HG02678 (cell line): Measurements from ENCODE around the gene OR13C8.
"Not testable (repeated sequence)": the region's sequence is repeated elsewhere in the genome, so short reads cannot be mapped to it uniquely, and the experiment has no call there.

Experiments used
- ATAC-seq: cut with Tn5 transposase; IDR thresholded peaks from one replicate; pipeline ENCODE4 v1.9.1; 2021; ENCODE audit warnings: mild to moderate bottlenecking, moderate library complexity; ENCODE audit not compliant: unreplicated experiment

The OR13C8 gene

GRCh38 chr9:104568868-104569267 lies at the start of gene OR13C8:
OR13C8 (plus strand) TSS chr9:104569168; CDS start chr9:104569168, 0 bp downstream.
- ATAC-seq, result no peak

- not testable (repeated sequence) for ATAC-seq
Measured at GRCh38 chr9:104520241-104520640, 48.7 kb upstream of the OR13C8 start.

- no peak for ATAC-seq
Measured at GRCh38 chr9:104527109-104527508, 41.9 kb upstream of the OR13C8 start, which contains the start of gene OR13C4. OR13C4 (minus strand) TSS chr9:104527209; CDS start chr9:104527209, 0 bp downstream.

DNA sequence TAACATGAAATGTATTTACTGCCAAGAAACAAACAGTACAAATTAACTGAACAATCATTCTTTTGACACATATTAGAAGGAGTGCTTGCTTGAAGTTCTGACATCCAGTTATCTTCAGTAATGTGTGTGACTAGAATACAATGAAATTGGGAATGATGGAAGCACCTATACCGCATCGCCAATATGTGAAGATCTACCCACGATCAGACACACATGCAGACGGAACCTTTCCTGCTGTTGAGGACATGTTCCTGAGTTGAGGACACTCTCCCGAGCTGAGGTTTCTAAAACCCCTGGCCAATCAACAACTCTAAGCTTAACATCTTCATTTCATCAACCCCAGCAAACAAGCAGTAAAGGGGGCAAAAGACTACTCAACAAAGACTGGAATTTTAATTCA lies 32.2 kb upstream of the OR13C8 start, which contains the start of gene OR13C3:
TSS of gene OR13C3 (minus strand) at position 101 of the 400 bp plus-strand sequence. CDS start 133 bp downstream, outside the sequence.
- ATAC-seq, result no peak

DNA sequence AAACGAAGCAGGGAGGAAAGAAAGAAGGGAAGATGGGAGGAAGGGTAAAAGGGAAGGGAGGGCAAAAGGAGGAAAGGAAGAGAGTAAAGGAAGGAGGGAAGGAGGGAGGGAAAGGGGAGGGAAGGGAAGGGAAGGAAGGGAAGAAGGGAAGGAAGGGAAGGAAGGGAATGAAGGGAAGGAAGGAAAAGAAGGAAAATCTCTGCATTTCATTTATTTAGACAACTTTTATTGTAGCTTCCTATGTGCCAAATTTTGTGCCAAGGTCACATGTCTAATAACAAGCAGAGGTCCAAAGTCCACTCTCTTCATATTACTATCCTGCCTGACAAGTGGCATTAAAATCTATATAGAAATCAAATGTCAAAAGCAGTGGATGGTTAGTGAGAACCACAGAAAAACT lies 29.7 kb upstream of the OR13C8 start:
- ATAC-seq, result no peak

- ATAC-seq, result no peak
Measured at GRCh38 chr9:104544644-104545043, 24.3 kb upstream of the OR13C8 start.

DNA sequence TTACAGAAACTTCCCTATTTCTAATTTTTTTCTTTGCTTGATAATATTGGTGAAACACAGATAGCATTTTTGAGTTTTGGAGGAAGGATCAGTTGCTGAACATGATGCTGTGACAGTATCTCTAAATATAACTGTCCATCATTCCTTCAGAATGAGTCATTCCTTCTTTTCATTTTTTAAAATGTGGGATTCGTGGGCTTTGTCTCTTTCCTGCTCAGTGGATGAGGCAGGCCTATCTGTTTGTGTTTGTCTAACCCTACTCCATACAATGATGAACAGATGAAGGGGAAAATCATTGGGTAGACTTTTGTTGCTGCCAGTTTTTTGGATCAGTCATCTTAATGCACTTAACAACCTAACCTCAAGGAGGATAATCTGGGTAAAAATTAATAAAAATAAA lies 15.7 kb upstream of the OR13C8 start:
- no peak for ATAC-seq

DNA sequence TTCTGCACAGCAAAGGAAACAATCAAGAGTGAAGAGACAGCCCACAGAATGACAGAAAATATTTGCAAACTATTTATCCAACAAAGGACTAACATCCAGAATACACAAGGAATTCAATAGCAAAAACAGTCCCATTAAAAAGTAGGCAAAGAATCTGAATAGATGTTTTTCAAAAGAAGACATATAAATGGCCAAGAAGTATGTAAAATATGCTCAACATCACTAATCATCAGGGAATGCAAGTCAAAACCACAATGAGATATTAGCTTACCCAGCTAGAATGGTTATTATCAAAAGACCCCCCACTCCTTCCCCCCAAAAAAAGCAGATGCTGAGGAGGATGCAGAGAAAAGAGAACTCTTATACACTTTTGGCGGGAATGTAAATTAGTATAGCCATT lies 13.4 kb upstream of the OR13C8 start:
- no peak for ATAC-seq

DNA sequence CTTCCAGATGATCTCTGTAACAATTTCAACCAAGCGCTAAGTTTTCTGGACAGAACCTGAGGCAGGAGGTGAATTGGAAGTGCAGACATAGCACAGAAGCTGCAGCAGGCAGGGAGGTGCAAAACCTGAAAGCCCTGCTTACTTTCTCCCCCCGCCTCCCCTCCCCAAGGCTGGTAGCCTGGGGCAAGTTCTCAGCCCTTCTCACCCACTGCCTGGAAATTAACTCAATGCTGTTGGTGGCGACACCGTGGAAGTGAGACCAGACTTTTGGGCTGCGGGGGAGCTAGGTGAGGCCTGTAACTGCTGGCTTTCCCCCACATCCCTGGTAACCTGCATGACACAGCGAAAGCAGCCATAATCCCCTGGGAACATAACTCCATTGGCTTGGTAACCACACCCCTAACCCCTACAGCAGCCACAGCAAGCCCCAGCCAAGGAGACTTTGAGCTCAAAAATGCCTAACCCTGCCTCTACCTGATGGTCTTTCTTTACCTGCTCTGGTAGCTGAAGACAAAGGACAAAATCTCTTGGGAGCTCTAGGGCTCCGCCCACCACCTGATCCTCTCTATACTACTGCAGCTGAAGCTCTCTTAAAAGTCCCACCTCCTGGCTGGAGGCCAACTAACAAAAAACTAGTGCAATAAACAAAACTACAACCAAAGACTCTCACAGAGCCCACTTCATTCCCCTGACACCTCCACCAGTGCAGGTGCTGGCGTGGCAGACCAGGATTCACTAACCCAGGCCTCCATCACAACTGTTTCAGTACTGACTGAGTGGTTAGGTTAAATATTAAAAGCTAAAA lies 11.9 kb upstream of the OR13C8 start:
- no peak for ATAC-seq

- ATAC-seq, result no peak
Measured at GRCh38 chr9:104564358-104564757, 4.6 kb upstream of the OR13C8 start.

DNA sequence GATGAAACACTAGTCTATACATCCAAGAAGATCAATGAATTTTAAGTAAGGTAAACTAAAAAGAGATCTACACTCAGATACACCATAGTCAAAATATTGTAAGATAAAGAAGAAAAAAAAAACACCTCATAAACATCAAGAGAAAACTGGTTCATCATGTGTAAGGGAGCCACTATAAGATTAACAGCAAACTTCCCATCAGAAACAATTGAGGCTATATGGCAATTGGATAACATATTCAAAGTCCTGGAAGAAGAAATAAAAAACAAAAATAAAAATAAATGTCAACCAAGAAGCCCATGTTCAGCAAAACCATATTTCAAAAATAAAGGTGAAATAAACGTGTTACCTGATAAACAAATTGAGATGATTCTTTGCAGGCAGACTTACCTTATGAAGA lies 3.6 kb downstream of the OR13C8 start:
- ATAC-seq, result no peak

- ATAC-seq, result no peak
Measured at GRCh38 chr9:104575456-104575855, 6.5 kb downstream of the OR13C8 start.

- ATAC-seq, result no peak
Measured at GRCh38 chr9:104577263-104577662, 8.3 kb downstream of the OR13C8 start.

GRCh38 chr9:104580562-104580961 lies 11.6 kb downstream of the OR13C8 start:
- no peak for ATAC-seq

DNA sequence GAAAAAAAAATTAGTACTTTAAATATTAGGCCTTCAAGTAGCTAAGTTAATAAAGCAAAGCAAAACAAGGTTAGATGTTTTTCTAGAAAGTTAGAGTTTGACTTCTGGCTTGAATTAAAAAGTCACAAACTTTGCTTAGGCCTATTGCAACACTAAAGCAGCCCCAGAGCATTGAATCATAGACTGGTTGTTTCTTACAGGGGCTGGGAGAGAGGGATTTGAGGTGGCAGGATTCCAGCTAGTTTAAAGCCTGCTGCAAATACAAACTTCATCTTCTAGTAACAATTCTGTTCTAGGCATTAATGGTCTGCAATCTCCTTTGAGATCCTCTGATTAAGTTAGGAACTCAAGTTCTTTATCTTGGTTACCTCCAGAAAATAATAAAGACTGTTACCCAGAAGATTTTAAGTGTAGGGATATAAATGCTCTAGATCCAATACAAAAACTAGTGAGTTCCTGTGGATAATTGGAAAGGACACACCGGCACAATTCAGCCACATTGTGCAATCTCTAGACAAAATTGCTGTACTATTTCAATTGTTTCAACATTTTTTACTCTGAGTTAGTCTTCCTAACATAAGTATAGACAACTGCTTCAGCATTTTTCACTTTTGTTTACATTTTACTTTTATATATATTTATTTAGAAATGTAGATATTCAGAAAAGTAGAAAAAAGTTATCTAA lies 17.7 kb downstream of the OR13C8 start:
- ATAC-seq, result no peak

DNA sequence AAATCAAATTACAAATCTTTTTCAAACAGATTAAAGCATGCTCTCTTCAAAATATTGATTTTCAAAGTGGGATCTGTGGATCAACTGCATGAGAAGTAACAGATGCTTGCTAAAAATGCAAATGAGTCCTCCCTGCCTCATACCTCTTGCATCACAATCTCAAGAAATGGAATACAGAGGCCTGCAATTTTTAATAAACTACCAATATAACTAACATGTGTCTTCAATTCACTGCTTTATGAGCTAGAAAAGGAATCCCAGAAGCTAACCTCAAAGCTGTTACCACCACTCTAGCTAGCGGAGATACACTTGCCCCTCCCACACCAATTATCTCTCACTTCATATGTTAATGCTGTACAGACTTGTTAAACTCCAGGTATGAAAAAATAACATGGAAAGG lies 20.7 kb downstream of the OR13C8 start:
- no peak for ATAC-seq

DNA sequence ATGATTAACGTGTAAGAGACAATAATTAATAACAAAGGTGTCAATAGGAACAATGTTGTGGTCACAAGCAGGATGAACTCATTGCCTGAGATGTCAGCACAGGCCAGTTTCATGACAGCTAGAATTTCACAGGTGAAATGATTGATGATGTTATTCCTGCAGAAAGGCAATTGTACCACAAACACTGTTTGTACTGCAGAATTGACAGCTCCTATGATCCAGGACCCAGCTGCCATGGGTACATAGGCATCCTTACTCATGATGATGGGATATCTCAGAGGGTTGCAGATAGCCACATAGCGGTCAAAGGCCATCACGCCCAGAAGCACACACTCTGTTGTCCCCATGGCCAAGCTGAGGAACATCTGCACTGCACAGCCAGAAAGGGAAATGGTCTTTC lies 29.8 kb downstream of the OR13C8 start:
- ATAC-seq, result not testable (repeated sequence)

DNA sequence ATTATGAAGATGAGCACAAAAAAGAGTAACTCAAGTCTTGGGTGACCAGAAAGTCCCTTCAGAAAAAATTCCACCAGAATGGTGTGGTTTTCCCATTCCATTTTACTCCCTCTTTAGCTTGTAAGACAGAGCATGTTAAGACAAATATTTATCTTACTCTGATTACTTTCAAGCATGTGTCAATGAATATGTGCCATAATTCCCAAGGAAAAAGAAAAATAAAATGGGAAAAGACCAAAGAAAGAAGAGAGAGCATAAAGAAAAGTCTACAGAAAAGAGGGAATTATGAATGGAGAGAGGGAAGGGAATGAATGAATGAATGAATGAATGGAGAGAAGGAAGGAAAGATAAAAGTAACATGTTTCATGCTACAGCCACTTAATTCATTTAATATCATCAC lies 30.3 kb downstream of the OR13C8 start, which contains the start of gene OR13C5:
TSS of gene OR13C5 (minus strand) at position 101 of the 400 bp plus-strand sequence. CDS start at position 101, 0 bp downstream.
- ATAC-seq, result not testable (repeated sequence)

DNA sequence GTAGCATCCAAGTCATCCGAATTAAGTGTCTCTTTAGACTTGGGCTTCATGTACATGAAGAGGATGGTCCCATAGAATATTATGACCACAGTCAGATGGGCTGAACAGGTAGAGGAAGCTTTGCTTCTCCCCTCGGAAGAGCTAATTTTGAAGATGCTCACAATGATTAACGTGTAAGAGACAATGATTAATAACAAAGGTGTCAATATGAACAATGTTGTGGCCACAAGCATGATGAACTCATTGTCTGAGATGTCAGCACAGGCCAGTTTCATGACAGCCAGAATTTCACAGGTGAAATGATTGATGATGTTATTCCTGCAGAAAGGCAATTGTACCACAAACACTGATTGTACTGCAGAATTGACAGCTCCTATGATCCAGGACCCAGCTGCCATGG lies 35.8 kb downstream of the OR13C8 start:
- ATAC-seq, result no peak

DNA sequence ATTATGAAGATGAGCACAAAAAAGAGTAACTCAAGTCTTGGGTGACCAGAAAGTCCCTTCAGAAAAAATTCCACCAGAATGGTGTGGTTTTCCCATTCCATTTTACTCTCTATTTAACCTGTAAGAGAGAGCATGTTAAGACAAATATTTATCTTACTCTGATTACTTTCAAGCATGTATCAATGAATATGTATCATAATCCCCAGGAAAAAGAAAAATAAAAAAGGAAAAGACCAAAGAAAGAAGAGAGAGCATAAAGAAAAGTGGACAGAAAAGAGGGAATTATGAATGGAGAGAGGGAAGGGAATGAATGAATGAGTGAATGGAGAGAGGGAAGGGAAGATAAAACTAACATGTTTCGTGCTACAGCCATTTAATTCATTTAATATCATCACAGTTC lies 36.6 kb downstream of the OR13C8 start, which contains the start of gene OR13C2:
TSS of gene OR13C2 (minus strand) at position 101 of the 400 bp plus-strand sequence. CDS start at position 101, 0 bp downstream.
- not testable (repeated sequence) for ATAC-seq

DNA sequence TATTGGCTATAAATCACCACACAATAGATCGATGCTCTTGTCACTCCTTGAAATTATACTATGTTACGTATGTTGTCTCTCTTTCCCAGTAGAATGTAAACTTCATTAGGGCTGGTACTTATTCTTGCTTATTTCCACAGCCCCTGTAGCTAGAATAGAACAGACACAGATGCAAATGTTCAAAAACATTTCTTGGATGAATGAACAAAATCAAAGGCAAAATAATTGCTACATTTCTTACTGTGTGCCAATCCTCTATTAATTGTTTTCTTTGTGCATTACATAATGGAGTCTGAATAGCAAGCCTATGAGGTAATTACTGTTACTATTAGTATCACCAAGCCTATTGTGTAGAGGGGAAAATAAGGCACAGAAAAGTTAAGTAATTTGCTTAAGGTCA lies 37.2 kb downstream of the OR13C8 start:
- no peak for ATAC-seq

DNA sequence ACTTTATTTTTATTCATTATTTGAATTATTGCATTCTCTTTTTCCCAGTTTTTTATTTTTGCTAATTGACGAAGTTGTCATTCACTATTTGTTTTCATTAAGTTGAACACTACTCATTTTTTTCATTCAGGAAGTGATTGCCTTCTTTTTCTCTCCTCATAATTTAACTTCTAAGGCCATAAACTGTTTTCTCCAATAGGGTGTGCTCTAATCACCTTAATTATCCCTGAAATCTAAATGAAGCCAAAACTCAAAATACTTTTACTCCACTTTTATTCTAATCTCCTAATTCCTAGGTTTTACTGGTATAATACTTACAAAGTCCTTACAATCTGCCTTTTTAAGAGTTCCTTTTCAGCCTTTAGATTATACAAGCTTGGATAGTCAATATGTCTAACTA lies 39.4 kb downstream of the OR13C8 start:
- ATAC-seq, result no peak
